ENCODE data around the gene SHANK3.
A peak's percentile ranks its signal among the peaks of the same experiment; 100 is the strongest.

SHANK3 gene

DNA sequence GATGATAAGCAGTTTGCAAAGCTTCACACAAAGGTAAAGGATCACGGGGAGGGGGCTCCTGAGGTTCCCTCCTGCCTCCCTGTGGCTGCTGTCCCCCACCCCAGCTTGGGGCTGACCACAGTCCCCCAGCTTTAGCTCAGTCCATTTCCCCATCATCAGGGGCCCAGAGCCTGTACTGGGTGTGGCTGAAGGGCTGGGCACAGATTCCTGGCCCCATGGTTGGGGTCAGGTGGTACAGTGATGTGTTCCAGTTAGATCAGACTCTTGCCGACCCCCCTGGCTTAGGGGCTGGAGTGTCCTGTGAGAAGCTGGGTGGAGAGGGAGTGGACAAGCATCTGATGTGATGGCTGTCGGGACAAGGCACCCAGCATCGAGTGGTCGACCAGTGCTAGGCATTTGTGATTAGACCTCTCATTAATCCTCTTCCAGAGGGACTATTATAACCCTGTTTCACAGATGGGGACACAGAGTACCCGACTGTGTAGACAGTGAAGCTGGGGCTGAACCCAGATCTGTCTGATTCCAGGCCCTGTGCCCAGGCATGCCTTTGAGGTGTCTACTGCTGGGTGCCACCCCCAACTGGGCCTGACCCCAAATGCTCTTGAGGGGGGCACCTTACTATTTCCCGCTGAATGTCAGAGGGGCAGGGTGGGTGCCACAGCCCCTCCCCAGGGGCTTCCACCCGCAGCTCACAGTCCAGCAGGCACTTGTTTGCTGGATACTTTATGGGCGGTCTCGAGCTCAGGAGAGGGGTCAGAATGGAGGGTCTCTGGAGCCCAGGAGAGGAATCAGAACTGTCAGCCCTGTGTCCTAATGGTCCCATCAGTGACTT lies 4.3 kb downstream of the SHANK3 start:
- no peak for DNase-seq (ENCODE audit: low read depth, low spot score)
- H3K27ac ChIP-seq = no peak overlapping the region

DNA sequence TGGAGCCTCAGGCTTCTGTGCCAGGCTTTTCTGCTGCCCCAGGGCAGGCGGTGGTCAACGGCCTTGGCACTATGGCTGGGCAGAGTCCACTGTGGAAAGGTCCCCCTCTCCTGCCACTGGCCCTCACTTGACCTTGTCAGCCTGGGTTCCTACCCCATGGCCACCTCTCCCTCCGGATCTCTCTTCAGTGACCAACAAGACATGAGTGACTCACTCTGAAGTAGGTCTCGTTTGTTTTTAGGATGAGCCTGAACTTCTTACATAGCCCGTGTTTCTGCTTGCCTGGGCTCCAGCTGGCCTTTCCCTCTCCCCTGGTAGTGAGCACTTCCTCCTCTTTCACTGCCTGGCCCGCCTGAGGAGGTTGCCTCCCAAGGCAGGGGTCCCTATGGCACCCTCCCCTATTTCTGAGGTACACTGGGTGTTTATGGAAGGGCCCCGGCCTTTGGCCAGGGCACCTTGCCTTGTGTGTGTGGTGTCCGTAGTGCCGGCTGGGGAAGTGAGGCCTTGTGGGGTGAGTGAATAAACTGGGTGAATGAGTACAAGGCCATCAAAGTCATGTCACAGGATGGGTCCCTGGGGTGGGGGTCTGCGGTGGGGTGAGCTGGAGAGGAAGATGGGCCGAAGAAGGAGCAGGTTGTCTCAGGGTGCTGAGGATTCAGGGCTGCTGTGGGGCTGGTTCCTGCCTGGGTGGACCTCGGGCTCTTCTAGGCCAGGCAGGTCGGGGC lies 5.0 kb downstream of the SHANK3 start:
- no peak overlapping the region for H3K27ac ChIP-seq
- DNase-seq (ENCODE audit: low read depth, low spot score) = no peak

DNA sequence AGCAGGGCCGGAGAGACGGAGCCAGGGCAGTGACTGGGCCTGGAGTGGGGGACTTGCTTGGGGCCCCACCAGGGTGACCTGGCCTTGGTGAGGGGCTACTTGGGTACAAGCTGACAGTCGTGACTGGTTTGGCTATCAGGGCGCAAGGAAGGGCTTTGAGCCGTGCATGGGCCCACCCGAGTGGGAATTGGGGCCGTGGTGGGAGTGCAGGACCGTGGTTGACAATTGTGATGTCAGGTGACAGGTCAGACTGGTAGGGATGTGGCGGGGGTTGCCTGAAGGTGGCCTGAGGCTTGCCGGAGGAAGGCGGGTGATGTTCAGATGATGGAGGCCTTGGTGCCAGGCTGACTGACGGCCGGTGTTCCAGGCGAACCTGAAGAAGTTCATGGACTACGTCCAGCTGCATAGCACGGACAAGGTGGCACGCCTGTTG lies 5.6 kb downstream of the SHANK3 start:
- no peak overlapping the region for H3K27ac ChIP-seq
- no peak for DNase-seq (ENCODE audit: low read depth, low spot score)

DNA sequence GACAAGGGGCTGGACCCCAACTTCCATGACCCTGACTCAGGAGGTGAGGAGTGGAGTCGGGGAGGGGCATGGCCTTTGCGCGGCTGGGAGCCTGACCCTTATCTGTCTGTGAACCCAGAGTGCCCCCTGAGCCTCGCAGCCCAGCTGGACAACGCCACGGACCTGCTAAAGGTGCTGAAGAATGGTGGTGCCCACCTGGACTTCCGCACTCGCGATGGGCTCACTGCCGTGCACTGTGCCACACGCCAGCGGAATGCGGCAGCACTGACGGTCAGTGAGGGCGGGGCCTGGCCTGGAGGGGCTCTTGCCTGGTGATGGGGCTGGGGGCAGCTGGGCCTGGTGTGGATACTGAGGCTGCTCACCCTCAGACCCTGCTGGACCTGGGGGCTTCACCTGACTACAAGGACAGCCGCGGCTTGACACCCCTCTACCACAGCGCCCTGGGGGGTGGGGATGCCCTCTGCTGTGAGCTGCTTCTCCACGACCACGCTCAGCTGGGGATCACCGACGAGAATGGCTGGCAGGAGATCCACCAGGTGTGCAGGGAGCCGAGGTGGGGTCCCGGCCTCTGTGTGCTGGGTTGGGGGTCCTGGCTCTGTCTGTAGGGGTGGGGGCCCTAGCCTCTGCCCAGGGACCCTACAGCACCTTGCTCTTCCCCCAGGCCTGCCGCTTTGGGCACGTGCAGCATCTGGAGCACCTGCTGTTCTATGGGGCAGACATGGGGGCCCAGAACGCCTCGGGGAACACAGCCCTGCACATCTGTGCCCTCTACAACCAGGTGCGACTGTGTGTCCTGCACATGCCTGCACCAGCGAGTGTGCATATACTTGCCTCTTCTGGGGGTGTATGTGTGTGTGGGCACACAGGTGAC lies 6.3 kb downstream of the SHANK3 start:
- no peak overlapping the region for H3K27ac ChIP-seq
- DNase-seq (ENCODE audit: low read depth, low spot score) = no peak

DNA sequence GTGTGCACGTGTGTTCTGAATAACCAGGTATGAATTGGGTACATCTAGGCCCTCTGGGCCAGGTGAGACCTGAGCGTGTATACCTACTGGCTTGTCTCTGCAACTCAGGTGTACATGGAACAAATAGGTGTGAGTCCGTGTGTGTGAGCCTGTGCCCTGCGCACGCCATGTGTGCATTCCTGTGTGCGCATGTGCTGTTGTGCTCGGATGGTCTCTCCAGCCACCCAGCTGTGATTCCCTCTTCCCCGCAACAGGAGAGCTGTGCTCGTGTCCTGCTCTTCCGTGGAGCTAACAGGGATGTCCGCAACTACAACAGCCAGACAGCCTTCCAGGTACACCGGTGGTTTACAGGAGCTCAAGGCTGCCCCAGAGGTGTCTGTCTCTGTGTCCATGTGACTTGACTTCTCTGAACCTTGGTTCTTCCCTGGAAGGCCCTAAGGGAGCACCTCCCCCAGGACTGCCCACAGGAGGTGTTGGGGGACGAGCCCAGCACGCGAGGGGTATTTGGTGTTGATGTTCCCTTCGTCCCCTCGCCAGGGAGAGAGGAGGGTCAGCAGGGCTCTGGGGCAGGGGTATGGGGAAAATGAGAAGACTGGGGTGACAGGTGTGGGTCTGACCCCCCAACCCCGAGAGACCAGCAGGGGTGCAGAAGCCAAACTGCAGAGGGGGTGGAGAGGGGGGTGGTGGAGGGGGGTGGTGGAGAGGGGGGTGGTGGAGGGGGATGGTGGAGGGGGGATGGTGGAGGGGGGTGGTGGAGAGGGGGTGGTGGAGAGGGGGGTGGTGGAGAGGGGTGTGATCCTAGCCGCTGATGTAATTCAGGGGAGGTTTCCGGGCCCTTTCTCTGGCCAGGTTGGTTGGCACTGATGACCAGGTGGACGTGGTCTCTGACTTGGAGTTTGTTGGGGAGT lies 10.7 kb downstream of the SHANK3 start:
- DNase-seq (ENCODE audit: low read depth, low spot score) = no peak
- peak overlapping the region; percentile 12 for H3K27ac ChIP-seq

DNA sequence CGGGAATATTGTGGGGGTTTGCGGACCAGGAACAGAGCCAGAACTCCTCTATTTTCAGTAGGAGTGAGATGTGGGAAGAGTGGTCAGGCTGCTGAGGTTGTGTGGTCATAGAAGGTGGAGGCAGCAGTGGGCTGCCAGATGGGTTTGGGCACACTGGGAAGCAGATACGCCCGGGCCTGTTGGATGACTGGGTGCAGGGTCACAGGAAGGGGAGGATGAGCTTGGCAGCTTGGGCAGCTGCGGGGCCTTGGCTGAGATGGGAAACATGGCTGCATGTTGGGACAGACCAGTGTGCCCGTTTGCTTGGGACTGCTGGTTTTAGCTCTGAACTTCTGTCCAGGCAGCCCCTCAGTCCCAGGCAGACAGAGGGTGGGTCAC lies 11.4 kb downstream of the SHANK3 start:
- DNase-seq (ENCODE audit: low read depth, low spot score) = no peak
- peak overlapping the region; percentile 12 for H3K27ac ChIP-seq

DNA sequence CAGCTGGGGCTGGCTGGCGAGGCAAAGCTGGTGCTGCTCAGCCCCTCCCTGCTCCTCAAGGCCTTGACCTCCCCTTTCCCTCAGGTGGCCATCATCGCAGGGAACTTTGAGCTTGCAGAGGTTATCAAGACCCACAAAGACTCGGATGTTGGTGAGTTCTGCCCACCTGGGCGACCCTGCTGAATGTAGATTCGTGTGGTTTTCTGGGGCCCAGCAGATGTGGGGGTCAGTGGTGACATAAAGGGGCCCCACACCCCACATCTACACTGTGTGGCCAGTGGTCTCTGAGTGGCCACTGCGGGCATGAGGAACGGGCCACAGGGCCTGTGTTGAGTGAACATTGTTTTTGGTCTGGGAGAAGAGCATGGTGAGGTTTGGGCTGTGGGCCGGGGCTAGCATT lies 11.9 kb downstream of the SHANK3 start:
- DNase-seq (ENCODE audit: low read depth, low spot score) = no peak

DNA sequence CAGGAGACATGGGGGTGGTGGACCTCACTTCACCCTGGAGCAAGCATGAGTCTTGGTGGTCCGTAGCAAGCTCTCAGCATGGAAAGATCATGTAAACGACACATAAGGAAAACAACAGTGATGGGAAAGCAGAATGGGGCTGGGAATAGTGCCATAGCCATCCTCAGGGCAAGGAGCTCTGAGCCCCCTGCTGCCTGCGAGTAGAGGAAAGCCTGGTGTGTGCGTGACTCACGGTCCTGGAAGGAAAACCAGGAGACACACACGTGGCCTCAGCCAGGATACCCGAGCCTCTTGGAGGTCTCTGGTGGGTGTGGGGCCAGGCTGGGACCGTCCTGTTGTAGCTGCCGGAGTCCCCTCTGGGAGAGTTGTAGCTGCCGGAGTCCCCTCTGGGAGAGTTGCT lies 12.4 kb downstream of the SHANK3 start:
- no peak overlapping the region for H3K27ac ChIP-seq
- DNase-seq (ENCODE audit: low read depth, low spot score) = no peak

More for the DNA sequence above, 11.9 kb downstream of the SHANK3 start:
- H3K27ac ChIP-seq = peak overlapping the region; percentile 12

DNA sequence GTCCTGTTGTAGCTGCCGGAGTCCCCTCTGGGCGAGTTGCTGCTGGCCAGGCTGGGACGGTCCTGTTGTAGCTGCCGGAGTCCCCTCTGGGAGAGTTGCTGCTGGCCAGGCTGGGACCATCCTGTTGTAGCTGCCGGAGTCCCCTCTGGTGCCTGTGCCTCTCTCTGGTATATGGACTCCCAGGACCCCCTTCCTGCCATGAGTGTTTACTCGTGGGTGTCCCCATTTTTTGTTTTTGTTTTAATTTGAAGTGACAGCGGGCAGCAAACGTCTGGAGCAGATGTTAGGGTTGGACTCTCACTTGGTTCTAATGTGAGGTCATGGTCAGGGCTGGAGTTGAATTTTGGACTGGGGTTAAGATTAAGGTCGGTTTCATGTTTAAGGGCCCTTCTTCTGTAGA lies 14.2 kb downstream of the SHANK3 start:
- DNase-seq (ENCODE audit: low read depth, low spot score) = no peak
- H3K27ac ChIP-seq = no peak overlapping the region

DNA sequence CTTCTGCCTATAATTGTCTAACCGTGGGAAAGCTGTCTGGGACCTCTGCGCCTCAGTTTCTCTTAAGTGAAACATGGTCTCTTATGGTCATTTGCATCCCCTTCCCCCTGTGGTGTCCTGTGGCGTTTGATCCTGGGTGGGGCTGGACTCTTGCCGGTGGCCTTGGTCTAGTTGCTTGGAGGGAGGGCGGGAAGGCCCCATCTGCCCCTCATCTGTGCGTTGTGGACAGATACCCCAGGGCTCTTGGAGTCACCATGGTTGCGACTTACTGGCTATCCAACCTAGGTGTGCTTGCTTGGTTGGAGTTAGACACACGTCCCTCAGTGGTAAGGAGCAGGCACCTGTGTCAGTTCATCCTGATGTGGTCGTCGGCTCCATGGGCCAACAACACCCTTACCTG lies 15.2 kb downstream of the SHANK3 start:
- no peak for DNase-seq (ENCODE audit: low read depth, low spot score)
- H3K27ac ChIP-seq = no peak overlapping the region

DNA sequence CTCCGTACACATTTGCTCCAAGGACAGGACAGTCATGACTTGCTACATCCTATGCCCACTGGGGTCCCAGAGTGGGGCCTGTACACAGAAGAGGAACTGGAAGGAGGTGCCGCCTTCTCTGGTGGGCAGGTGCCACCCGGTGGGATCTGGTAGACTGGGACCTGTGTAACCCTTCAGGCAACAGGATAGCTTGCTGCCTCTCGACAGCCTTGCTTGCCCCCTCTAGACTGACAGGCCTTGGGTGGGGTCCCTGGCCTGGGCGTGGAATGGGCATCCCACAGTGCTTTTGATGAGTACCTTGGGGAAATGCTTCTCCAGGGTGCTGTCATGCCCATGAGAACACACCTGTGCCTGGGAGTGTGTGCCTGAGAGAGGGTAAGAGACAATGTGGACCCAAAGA lies 15.8 kb downstream of the SHANK3 start:
- H3K27ac ChIP-seq = no peak overlapping the region
- DNase-seq (ENCODE audit: low read depth, low spot score) = no peak

DNA sequence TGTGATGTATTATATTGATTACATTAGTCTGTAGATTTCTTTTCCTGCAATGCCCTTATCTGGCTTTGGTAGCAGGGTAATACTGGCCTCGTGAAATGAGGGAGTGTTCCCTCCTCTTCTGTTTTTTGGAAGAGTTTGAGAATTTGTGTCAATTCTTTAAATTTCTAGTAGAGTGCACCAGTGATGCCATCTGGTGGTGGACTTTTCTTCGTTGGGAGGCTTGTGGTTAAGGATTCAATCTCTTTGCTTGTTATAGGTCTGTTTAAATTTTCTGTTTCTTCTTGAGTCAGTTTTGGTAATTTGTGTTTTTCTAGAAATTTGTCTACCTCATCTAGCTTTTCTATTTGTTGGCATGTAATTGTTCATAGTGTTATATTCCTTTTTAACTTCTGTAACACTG lies 18.9 kb downstream of the SHANK3 start:
- H3K27ac ChIP-seq = no peak overlapping the region
- no peak for DNase-seq (ENCODE audit: low read depth, low spot score)

DNA sequence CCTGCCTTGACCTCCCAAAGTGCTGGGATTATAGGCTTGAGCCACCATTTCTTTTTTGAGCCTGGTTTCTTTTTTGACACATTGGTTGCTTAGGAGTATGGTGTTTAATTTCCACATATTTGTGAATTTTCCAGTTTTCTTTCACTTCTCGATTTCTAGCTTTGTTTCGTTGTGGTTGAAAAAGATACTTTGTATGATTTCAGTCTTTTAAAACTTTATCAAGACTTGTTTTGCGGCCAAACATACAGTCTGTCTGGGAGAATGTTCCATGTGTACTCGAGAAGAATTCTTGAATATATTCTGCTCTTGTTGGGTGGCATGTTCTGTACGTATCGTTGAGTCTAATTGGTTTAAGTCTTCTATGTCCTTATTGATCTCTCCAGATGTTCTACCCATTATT lies 20.8 kb downstream of the SHANK3 start:
- no peak overlapping the region for H3K27ac ChIP-seq

DNA sequence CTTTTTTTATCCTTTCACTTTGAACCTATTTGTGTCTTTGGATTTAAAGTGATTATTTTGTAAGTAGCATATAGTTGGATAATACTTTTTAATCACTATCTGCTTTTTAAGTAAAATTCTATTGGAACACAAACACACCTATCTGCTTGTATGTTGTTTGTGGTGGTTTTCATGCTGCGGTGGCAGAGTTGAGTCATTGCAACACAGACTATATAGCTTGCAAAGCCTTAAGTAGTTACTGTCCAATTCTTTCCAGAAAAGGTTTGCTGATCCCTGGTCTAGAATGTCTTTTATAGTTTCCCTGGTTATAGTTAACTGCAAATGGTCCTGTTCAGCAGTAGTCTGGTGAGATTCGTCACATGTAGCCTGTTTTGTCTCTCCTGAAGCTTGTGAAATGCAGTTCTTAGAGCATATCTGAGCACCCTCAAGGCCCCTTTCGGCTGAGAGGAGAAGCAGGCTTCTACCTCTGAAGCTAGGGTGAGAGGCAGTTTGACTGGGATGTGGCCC lies 21.5 kb downstream of the SHANK3 start:
- no peak for DNase-seq (ENCODE audit: low read depth, low spot score)
- no peak overlapping the region for H3K27ac ChIP-seq

More for the DNA sequence above, 20.8 kb downstream of the SHANK3 start:
- DNase-seq (ENCODE audit: low read depth, low spot score) = no peak

DNA sequence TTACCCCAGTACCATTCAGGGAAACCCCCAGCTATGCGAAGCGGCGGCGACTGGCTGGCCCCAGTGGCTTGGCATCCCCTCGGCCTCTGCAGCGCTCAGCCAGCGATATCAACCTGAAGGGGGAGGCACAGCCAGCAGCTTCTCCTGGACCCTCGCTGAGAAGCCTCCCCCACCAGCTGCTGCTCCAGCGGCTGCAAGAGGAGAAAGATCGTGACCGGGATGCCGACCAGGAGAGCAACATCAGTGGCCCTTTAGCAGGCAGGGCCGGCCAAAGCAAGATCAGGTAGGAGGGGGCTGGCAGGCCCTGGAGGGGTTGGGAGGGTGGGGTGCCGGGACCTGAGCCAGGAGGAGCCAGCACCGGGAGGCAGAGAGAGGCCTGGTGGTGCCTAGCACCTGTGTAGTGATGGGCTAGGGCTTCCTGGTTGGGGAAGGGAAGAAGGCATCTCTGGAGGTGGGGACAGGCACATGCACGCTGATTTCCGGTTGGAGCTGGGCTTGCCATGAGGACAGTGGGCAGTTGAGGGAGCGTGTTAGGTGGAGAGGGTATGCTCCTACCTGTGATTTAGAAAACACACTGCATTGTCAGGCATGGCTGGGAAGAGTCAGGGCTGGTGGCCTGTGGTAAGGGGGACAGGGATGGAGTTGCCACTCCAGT lies 22.3 kb downstream of the SHANK3 start:
- no peak for DNase-seq (ENCODE audit: low read depth, low spot score)
- H3K27ac ChIP-seq = no peak overlapping the region

DNA sequence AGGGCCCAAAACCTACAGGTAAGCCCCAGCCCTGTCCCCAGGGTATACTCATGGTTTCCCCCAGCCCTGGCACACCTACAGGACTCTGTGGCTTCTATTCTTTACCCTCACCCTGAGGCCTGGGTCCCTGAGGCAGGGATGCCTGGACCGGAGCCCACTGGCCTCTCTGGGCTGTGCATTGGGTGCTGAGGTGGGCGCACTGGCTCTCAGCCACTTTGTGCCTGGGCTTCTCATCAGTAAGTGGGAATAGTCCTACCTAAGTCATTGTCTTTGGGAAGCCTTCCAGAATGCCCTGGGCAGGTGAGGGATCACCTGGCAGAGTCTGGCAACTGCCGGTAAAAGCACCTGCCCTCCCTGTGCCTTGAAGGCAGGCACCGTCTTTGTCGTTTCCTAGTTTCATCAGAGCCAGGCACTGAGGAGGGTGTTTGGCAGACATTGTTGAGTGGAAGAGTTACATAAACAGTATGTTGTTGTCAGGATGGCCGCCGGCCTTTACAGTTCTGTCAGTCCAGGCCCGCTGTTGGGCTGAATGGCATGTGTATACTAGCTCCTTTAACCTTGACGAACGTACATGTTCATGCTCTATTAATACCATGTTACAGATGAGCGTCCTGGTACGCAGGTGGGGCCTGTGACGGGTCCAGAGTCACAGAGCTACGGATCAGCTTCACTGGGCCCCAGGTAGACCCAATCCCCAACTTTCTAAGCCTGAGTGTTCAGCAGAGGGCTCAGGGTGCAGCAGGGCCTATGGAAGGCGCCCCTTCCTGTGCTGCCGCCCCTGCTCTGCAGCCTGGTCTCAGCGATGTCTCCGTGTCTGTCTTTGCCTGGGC lies 23.0 kb downstream of the SHANK3 start:
- H3K27ac ChIP-seq = peak overlapping the region; percentile 39
- no peak for DNase-seq (ENCODE audit: low read depth, low spot score)

DNA sequence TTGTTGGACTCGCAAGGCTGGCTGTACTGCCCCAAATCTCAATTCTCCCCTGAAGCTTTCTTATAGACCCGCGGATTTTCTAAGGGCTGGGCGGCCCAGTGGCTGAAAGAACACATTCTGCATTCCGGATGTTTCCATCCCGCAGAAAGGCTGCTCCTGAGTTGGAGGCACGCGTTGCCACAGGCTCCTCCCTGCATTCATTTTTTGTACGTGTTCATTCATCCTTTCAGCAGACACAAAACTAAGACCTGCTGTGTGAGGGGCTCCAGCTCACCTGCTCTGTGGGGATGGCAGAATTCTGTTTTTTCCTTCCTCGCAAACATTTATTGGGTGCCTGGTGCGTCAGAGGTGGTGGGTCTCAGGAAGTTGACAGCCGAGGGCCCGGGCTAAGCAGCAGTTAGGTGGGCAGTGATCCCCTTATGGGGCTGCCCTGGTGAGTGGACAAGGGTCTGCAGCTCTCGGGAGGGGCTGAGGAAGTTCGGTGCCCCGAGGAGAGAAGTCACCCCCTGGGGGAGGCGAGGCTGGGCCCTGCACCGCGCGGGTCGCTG lies 23.7 kb downstream of the SHANK3 start:
- DNase-seq (ENCODE audit: low read depth, low spot score) = no peak
- H3K27ac ChIP-seq = peak overlapping the region; percentile 39
